Fibroblast of skin of left quadriceps (primary cell): ENCODE measurements around the gene BHLHE40.

ENCODE experiments used
- DNase-seq, 2 experiments: peaks; one replicate each; pipeline ENCODE4 v3.0.0-alpha.2; 2013; ENCODE audit warnings: low read depth in 2 of 2

The BHLHE40 gene

GRCh38 chr3:4979428-4980228 is at the start of gene BHLHE40:
TSS of gene BHLHE40 (plus strand) at chr3:4979437. CDS start at chr3:4979719, 282 bp downstream.
- DNase-seq: no peak

- no peak for DNase-seq
These were observed 48.7 kb upstream of the BHLHE40 start for GRCh38 chr3:4930501-4930900.

- no peak for DNase-seq
These were observed 45.2 kb upstream of the BHLHE40 start for GRCh38 chr3:4934050-4934449.

- no peak for DNase-seq
These were observed 43.9 kb upstream of the BHLHE40 start for GRCh38 chr3:4935347-4935746.

- no peak for DNase-seq
These were observed 42.1 kb upstream of the BHLHE40 start for GRCh38 chr3:4936982-4937614.

- DNase-seq: no peak
These were observed 40.8 kb upstream of the BHLHE40 start for GRCh38 chr3:4938281-4938982.

- DNase-seq: no peak
These were observed 40.0 kb upstream of the BHLHE40 start for GRCh38 chr3:4939276-4939675.

- DNase-seq: no peak
These were observed 38.3 kb upstream of the BHLHE40 start for GRCh38 chr3:4940985-4941384.

GRCh38 chr3:4943549-4943948 is 35.7 kb upstream of the BHLHE40 start:
- DNase-seq: no peak

- DNase-seq: no peak
These were observed 33.9 kb upstream of the BHLHE40 start for GRCh38 chr3:4945324-4945723.

- no peak for DNase-seq
These were observed 32.2 kb upstream of the BHLHE40 start for GRCh38 chr3:4947028-4947427.

GRCh38 chr3:4948395-4948794 is 30.8 kb upstream of the BHLHE40 start:
- no peak for DNase-seq

GRCh38 chr3:4949004-4949403 is 30.2 kb upstream of the BHLHE40 start:
- no peak for DNase-seq

- no peak for DNase-seq
These were observed 29.6 kb upstream of the BHLHE40 start for GRCh38 chr3:4949659-4950058.

GRCh38 chr3:4950351-4950784 is 28.9 kb upstream of the BHLHE40 start:
- DNase-seq: no peak

GRCh38 chr3:4950948-4951347 is 28.3 kb upstream of the BHLHE40 start:
- no peak for DNase-seq

GRCh38 chr3:4953119-4953518 is 26.1 kb upstream of the BHLHE40 start:
- no peak for DNase-seq

- DNase-seq: no peak
These were observed 24.8 kb upstream of the BHLHE40 start for GRCh38 chr3:4954256-4955000.

- DNase-seq: no peak
These were observed 23.1 kb upstream of the BHLHE40 start for GRCh38 chr3:4956099-4956498.

- no peak for DNase-seq
These were observed 22.5 kb upstream of the BHLHE40 start for GRCh38 chr3:4956738-4957137.

- DNase-seq: no peak
These were observed 21.3 kb upstream of the BHLHE40 start for GRCh38 chr3:4957978-4958377.

GRCh38 chr3:4959180-4959579 is 20.1 kb upstream of the BHLHE40 start:
- DNase-seq: no peak
